HG03025 (cell line): ENCODE data around the gene HTT-AS.
"Not testable (repeated sequence)": the region's sequence is repeated elsewhere in the genome, so short reads cannot be mapped to it uniquely, and the experiment has no call there.

Experiments used
- ATAC-seq: cut with Tn5 transposase; IDR thresholded peaks from one replicate; pipeline ENCODE4 v1.9.1; 2021; ENCODE audit warnings: mild to moderate bottlenecking, moderate library complexity; ENCODE audit not compliant: unreplicated experiment, low FRiP score

HTT-AS gene

DNA sequence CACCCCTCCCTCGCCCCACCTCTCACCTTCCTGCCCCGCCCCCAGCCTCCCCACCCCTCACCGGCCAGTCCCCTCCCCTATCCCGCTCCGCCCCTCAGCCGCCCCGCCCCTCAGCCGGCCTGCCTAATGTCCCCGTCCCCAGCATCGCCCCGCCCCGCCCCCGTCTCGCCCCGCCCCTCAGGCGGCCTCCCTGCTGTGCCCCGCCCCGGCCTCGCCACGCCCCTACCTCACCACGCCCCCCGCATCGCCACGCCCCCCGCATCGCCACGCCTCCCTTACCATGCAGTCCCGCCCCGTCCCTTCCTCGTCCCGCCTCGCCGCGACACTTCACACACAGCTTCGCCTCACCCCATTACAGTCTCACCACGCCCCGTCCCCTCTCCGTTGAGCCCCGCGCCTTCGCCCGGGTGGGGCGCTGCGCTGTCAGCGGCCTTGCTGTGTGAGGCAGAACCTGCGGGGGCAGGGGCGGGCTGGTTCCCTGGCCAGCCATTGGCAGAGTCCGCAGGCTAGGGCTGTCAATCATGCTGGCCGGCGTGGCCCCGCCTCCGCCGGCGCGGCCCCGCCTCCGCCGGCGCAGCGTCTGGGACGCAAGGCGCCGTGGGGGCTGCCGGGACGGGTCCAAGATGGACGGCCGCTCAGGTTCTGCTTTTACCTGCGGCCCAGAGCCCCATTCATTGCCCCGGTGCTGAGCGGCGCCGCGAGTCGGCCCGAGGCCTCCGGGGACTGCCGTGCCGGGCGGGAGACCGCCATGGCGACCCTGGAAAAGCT lies at the start of gene HTT-AS, which contains the start of gene HTT:
HTT-AS (minus strand) TSS at position 461 of the 768 bp plus-strand sequence.
HTT (plus strand) TSS at position 604 of the 768 bp plus-strand sequence; CDS start at position 749, 145 bp downstream.
- ATAC-seq, result peak; percentile 67

DNA sequence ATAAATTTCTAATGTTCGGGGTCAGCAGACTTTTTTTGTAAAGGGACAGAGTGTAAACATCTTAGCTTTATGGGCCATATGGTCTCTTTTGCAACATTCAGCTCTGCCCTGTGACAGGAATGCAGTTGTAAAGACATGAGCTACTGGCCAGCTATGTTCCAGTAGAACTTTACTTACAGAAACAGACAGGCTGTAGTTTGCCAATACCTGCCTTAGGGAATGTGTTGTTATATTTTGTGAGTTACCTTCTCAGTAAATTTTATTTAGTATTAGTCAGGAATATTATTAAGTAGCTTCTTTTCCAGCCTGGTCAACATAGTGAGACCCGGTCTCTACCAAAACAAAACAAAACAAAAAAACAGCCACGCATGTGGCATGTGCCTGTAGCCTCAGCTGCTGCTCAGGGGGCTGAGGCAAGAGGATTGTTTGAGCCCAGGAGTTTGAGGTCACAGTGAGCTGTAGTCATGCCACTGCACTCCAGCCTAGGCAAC lies 48.9 kb upstream of the HTT-AS start:
- no peak for ATAC-seq

DNA sequence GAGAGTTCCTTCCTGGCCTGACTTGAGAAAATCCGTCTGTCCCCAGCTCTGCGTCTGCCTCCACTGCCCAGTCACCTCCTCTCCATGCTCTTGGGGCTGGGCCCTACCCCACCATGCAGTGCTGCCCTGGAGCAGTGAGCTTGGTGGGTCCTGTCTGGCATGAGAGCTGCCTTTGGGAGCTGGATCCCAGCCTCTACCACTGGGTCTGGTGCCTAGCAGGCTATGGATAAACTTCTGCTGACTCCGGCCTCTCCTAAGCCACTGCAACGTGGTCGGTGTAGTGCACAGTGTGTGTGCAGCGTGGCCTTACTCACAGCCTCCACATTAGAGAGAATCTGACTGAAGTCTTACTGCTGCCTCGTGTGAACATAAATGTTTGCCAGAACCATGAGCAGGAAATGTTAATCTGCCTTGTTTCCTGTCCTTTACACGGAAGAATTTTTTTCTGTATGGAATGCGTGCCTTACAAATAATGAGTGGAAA lies 47.8 kb upstream of the HTT-AS start:
- ATAC-seq, result no peak

DNA sequence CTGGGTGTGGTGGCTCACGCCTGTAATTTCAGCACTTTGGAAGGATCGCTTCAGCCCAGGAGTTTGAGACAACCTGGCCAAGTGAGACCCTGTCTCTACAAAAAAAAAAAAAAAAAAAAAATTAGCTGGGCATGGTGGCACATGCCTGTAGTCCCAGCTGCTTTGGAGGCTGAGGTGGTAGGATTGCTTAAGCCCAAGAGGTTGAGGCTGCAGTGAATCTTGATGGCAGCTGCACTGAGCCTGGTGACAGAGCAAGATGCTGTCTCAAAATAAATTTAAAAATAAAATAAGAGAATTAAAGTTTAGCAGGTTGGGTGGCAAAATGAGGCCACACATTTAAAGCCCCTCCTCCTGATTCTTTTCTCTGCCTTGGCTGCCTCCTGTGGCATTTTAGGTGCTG lies 47.3 kb upstream of the HTT-AS start:
- no peak for ATAC-seq

DNA sequence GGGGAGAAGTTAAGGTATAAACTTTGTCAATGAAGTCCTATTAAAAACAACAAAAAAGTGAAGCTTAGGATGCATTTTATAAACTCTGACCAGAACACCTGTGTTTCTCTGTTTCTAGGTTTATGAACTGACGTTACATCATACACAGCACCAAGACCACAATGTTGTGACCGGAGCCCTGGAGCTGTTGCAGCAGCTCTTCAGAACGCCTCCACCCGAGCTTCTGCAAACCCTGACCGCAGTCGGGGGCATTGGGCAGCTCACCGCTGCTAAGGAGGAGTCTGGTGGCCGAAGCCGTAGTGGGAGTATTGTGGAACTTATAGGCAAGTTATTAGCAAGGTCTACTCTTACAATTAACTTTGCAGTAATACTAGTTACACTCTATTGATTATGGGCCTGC lies 46.8 kb upstream of the HTT-AS start:
- ATAC-seq, result no peak

DNA sequence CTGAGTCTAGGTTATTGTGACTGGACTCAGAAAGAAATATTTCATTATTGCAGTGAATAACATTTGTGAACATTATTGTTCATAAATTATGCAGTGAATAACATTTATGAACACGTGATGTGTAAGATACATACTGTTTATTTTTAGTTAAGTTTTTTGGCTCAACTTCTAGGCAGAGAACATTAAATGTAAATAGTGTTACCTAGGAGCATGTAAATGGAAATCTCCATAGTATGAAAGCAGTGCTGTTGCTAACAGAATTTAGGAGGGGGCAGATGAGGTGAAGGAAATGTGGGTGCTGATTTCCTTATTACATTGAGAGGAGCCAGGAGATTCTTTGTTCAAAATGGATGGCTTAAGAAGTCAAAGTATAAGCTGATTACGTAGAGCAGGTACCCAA lies 45.1 kb upstream of the HTT-AS start:
- ATAC-seq, result no peak

DNA sequence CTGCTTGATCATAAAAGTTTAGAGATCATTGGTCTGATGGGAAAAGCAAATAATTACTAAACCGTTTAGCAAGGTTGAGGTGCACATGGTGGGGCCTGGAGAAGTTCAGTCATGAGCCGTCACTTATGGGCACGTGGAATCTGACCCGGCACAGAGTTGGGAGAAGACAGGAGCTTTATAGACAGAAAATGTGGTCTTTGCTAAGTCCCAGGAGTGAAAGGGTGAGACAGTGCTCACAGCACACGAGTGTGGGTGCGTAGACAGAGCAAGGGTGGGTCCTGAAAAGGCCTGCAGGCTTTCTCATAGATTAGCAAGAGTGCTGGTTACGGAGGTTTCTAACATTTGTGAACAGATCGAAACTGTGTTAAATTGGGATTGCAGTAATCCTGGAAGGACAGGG lies 44.0 kb upstream of the HTT-AS start:
- no peak for ATAC-seq

DNA sequence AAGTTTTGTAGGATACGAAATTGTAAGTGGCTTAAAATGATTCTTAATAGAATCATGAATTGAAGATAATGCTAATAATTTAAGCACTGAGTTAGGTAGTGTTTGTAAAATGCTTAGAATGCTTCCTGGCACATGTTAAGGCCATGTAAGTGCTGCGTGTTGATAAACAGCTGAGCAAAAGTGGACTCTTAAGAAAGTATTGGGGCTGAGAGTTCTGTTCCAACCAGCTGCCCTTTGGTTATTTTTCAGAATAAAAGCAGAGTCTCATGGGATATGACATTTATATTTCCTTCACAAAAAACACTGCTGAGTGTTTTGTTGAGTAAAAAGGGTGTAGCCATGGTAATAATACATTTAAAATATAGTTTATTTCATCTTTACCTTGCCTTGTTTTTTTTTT lies 42.6 kb upstream of the HTT-AS start:
- ATAC-seq, result no peak

DNA sequence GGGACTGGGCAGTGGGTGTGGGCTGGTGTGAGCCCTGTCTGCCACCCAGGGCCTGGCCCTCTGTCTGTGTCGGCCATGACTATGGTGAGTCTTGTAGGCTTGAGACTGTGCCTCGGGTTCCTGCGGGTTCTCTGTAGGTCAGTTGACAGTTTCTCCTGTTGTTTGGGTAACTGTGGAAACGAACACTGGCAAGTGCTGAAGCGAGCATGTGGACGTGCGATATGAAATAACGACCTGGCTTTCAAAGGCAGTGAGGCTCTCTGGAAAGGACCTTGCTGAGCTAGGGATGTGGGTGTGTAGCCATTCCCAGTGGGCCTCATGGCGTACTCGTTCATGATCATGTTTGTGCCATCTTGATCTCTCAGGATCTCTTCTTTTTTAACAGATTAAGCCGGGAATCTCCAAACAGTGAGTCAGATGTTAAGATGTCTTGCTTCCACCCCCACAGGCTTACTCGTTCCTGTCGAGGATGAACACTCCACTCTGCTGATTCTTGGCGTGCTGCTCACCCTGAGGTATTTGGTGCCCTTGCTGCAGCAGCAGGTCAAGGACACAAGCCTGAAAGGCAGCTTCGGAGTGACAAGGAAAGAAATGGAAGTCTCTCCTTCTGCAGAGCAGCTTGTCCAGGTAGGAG lies 41.4 kb upstream of the HTT-AS start:
- ATAC-seq, result no peak

DNA sequence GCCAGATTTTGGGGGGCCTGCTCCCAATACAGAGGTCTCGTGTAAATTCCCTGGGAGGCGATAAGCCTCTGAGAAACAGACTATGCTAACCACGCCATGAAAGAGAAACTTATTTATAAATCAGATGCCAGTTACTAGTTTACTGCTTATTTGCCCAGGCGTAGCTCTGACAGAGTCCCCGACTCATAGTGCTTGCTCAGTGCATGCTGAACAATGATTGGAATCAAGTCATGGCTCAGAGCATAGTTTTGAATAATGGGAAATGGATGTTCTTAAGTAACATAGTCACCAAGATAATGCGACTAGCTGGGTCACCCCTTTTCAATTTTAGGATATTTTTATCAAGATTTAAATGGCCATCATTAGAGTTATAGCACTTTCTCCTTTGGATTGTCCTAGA lies 40.0 kb upstream of the HTT-AS start:
- no peak for ATAC-seq

DNA sequence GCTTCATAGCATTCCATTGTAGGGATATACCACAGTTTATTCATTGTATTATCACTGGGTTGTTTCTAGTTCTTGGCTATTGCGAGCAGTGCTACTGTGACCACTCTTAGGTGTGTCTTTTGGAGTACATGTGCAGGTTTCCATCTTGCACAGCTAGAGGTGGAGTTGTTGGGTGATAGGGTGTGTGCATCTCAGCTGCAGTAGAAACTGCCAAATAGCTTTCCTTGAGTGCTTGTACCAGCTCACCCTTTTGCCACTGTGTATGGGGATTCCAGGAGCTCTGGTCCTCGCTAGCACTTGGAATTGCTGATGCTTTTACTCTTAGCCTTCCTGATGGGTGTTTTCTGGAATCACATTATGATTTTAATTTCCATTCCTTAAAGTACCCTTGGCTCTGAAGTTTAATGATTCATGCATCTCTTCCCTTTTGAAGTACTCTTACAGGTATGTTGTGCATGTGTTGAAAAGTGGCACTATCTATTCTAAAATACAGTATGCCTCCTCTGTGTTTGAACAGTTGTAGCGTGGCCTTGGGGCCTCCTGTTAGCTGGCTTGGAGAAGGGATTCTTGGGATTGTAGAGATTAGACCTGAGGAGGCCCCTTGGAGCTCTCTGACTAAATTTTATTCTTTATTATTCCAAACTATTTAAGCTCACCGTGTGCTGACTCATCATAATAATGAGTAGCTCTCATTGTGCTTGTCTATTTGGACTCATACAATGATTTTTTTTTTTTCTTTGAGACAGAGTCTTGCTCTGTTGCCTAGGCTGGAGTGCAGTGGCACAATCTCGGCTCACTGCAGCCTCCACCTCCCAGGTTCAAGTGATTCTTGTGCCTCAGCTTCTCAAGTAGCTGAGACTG lies 38.5 kb upstream of the HTT-AS start:
- no peak for ATAC-seq

DNA sequence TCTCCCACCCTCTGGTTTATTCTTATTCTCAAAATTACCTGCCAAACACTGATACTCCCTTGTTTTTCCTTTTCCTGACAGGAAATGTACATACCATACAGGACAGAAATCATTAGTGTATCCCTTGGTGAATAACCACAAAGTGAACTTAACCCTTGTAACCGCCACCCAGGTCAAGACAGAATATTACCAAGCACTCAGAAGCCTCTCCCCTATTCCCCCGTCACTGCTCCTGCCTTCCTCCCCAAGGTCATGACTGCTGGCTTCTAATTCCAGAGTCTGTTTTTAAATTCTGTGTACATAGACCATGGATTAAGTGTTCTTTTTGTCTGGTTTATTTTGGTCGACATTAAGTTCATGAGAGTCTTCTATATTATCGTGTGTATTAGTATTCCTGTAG lies 37.9 kb upstream of the HTT-AS start:
- no peak for ATAC-seq

DNA sequence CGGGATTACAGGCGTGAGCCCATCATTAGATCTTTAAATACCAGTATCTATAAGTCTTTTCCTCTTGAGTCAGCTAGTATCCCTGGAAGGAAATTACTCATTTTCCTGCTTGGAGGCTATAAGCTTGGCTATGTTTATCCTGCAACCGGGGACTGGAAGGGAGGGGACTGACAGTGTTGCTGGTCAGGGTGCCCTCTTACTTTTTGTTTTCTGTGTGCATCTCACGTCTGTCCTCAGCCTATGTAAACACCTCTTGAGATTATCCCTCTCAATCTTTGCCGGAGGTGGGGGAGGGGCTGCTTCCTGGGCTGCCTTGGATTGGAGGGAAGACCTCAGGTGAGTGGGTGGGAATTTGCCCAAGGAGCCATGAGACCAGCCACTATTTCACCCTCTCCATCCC lies 37.1 kb upstream of the HTT-AS start:
- ATAC-seq, result no peak

DNA sequence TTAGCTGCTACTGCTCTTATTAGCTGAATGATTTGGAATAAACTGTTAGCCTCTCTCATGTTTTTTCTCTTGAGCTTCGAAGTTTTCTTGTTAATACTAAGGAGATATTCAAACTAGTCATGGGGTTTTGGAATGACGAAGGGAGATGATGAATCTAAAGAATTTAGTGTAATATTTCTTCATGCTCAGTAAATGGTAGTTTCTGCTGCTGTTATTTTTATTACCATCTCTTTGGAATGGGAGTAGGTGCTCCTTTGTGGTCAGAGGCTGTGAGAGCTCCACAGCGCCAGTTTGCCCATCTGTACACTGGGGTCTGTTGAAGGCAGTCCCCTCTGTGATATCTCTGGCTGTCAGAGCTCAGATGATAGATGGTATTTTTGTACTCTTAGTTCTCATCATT lies 33.9 kb upstream of the HTT-AS start:
- no peak for ATAC-seq

DNA sequence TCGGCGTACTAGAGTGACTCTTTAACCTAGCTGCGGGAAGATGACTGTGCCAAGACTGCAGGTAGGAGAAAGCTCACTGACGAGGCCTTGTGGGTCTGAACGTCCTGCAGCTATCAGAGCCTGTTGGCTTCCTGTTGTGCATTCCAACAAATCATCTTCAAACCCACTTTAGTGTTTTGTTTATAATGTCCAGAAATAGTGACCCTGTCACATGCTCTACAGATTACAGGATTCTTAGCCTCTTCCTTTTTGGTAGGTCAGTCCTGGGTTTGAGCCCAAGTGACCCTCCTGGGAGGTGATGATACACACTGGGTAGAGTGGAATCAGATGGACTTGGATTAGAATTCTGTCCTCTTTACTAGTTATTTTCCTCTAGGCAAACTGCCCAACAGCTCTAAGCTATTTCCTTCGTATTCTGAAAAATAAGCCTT lies 33.4 kb upstream of the HTT-AS start:
- ATAC-seq, result no peak

DNA sequence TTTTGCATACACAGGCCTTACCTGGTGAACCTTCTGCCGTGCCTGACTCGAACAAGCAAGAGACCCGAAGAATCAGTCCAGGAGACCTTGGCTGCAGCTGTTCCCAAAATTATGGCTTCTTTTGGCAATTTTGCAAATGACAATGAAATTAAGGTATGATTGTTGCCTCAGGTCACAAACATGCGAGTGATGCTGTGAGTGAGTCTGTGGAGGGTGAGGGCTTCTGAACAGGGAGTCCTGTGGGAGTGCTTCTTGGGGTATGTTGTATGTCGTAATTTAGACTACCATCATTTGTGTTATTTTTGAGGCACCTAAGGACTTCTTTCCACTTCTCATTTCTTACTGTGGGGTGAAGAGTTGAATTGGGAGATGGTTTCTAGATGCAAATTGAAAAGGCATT lies 32.9 kb upstream of the HTT-AS start:
- no peak for ATAC-seq

DNA sequence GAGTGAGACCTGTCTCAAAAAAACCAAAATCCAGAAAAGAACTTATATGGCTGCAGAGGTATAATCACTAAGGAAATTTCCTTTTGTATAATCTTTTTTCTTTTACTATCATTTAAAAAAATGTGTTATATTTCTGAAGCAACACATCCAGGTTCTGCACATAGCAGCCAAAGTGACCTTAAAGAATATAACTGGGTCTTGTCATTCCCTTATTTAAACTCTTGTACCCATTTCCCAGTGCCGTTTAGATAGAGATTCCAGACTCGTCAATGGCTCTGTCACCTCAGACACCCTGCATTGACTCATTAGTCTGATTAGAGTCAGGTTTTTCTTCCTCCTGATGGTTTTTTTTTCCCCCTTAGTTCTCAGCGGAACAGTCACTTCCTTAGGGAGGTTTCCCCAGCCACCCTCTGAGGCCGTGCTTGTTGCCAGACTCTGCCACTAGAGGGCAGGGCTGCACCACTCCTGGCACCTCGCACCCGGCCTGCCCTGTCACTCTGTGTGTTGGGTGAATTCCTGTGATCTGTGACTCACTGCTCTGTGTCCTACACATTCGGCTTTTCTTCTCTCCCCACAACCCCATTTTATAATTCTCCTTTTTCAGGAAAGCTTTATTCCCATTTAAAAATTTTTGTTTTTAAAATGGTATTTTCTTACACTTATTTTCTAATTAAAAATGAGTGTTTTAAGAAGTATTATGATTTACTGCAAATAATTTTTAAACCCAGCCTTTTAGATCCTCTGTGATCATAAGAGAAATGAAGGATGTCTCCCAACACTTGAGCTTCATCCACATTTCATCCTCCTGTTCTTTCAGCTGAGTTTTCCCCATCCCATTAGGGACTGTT lies 32.2 kb upstream of the HTT-AS start:
- ATAC-seq, result peak; percentile 63

DNA sequence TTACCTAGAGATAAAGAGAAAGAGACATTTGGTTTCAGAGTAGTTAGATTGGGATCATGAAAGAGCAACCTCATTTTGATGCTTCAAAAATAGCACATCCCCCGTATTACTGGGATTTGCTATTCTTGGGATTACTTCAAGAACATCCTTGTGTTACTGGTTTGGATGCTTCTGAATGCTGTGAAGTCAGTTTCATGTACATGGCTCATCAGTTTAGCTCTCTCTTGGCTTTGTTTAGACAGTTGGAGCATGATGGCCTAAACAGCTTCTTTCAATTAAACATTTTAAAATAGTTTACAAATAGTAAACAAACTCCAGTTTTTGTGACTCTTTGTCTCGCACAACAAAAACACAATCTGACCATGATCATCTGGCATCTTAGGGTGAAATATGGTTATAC lies 24.0 kb upstream of the HTT-AS start:
- ATAC-seq, result no peak

DNA sequence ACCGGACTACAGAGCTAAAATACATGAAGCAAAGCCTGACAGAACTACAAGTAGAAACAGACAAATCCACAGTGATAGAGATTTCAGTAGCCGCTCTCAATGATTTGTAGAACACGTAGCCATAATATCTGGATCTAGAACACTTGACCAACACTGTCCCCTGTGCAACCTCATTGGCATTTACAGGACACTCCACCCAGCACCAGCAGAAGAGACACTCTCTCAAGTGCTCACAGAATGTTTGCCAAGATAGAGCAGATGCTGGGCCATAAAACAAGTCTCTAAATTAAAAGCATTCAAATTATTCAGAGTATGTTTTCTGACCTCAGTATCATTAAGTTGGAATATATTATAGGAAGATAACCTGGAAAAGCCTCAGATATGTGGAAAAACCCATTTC lies 21.9 kb upstream of the HTT-AS start:
- ATAC-seq, result no peak

DNA sequence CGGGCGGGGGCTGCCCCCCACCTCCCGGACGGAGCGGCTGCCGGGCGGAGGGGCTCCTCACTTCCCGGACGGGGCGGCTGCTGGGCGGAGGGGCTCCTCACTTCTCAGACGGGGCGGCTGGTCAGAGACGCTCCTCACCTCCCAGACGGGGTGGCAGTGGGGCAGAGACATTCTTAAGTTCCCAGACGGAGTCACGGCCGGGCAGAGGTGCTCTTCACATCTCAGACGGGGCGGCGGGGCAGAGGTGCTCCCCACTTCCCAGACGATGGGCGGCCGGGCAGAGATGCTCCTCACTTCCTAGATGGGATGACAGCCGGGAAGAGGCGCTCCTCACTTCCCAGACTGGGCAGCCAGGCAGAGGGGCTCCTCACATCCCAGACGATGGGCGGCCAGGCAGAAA lies 20.4 kb upstream of the HTT-AS start:
- not testable (repeated sequence) for ATAC-seq
